WTC11 (cell line): Measurements from ENCODE around the gene ARMH2. TPM values are rescaled to one million over a fixed set of nuclear protein-coding genes. Genes with fewer than 3 reads are reported as not detected.

ENCODE experiments used
- ATAC-seq: fragments of 200-7000 bp; cut with Tn5 transposase; 2 replicates; pipeline ENCODE4 v1.10.0; 2021; ENCODE audit warnings: mild to moderate bottlenecking, moderate library complexity
- CTCF ChIA-PET: fragments of 300-600 bp; sonication (Branson Sonifier 250); formaldehyde crosslinking; loops from one replicate; lab custom pipeline; 2021; ENCODE audit warnings: antibody characterized with exemption; lab: Charles Lee
- POLR2A ChIA-PET: fragments of 350-600 bp; sonication (Branson Sonifier 250); formaldehyde crosslinking; loops from one replicate; lab custom pipeline; 2021; ENCODE audit warnings: antibody characterized with exemption; lab: Charles Lee
- DNase-seq: peaks from one replicate; pipeline ENCODE4 v3.0.0; 2021; ENCODE audit warnings: low spot score
- H3K27ac Mint-ChIP-seq: 2 replicates; pipeline ENCODE4 v1.8.0; 2021; ENCODE audit warnings: mixed read lengths
- H3K27me3 Mint-ChIP-seq: 2 replicates; pipeline ENCODE4 v1.8.0; 2021; ENCODE audit warnings: low read depth, mild to moderate bottlenecking, moderate library complexity, mixed read lengths
- H3K36me3 Mint-ChIP-seq: 2 replicates; pipeline ENCODE4 v1.8.0; 2021; ENCODE audit warnings: mixed read lengths
- H3K4me1 Mint-ChIP-seq: 2 replicates; pipeline ENCODE4 v1.8.0; 2022; ENCODE audit warnings: mixed read lengths
- H3K4me3 Mint-ChIP-seq: 2 replicates; pipeline ENCODE4 v1.8.0; 2021; ENCODE audit warnings: mild to moderate bottlenecking, moderate library complexity, mixed read lengths
- H3K9me3 Mint-ChIP-seq: 2 replicates; pipeline ENCODE4 v1.8.0; 2021; ENCODE audit warnings: mixed read lengths
- CBFB ChIP-seq: sonication (generic); formaldehyde crosslinking; IDR thresholded peaks from 2 replicates; pipeline ENCODE4 v1.8.1; 2022; ENCODE audit warnings: mild to moderate bottlenecking, low read depth, missing genetic modification reagents
- ELF4 ChIP-seq: sonication (generic); formaldehyde crosslinking; IDR thresholded peaks from 2 replicates; pipeline ENCODE4 v1.8.1; 2022; ENCODE audit warnings: low read depth, mild to moderate bottlenecking, moderate library complexity, missing genetic modification reagents
- ETV6 ChIP-seq: sonication (generic); formaldehyde crosslinking; IDR thresholded peaks from 2 replicates; pipeline ENCODE4 v1.8.1; 2022; ENCODE audit warnings: mild to moderate bottlenecking, missing genetic modification reagents
- FOXP4 ChIP-seq: sonication (generic); formaldehyde crosslinking; IDR thresholded peaks from 2 replicates; pipeline ENCODE4 v1.8.0; 2022; ENCODE audit warnings: mild to moderate bottlenecking, missing genetic modification reagents
- GABPB1 ChIP-seq: sonication (generic); formaldehyde crosslinking; IDR thresholded peaks from 2 replicates; pipeline ENCODE4 v1.8.1; 2023; ENCODE audit warnings: mild to moderate bottlenecking, missing genetic modification reagents
- KAT7 ChIP-seq: sonication (generic); formaldehyde crosslinking; IDR thresholded peaks from 2 replicates; pipeline ENCODE4 v1.8.1; 2023; ENCODE audit warnings: missing genetic modification reagents, mild to moderate bottlenecking, borderline replicate concordance
- MLX ChIP-seq: sonication (generic); formaldehyde crosslinking; IDR thresholded peaks from 2 replicates; pipeline ENCODE4 v1.8.1; 2023; ENCODE audit warnings: mild to moderate bottlenecking, missing genetic modification reagents, moderate library complexity
- NR1H2 ChIP-seq: sonication (generic); formaldehyde crosslinking; IDR thresholded peaks from 2 replicates; pipeline ENCODE4 v1.9.0; 2021; ENCODE audit warnings: mild to moderate bottlenecking, moderate library complexity, missing genetic modification reagents
- NR3C1 ChIP-seq: sonication (generic); formaldehyde crosslinking; conservative IDR thresholded peaks from 2 replicates; pipeline ENCODE4 v1.8.1; 2023; ENCODE audit warnings: low read depth, mild to moderate bottlenecking, missing genetic modification reagents
- PRRX2 ChIP-seq: fragments of 250-450 bp; sonication (Bioruptor Pico); IDR thresholded peaks from 2 replicates; pipeline ENCODE4 v1.8.0; 2021; ENCODE audit warnings: mild to moderate bottlenecking
- SMAD4 ChIP-seq: sonication (generic); formaldehyde crosslinking; IDR thresholded peaks from 2 replicates; pipeline ENCODE4 v1.8.0; 2022; ENCODE audit warnings: mild to moderate bottlenecking, missing genetic modification reagents
- TCF7 ChIP-seq: sonication (generic); formaldehyde crosslinking; IDR thresholded peaks from 2 replicates; pipeline ENCODE4 v1.8.0; 2022; ENCODE audit warnings: mild to moderate bottlenecking, low read depth, missing genetic modification reagents, moderate library complexity
- TEAD4 ChIP-seq: sonication (generic); formaldehyde crosslinking; IDR thresholded peaks from 2 replicates; pipeline ENCODE4 v1.8.0; 2022; ENCODE audit warnings: mild to moderate bottlenecking, missing genetic modification reagents
- USF1 ChIP-seq: sonication (generic); formaldehyde crosslinking; IDR thresholded peaks from 2 replicates; pipeline ENCODE4 v1.8.0; 2022; ENCODE audit warnings: mild to moderate bottlenecking, missing genetic modification reagents
- USF2 ChIP-seq: sonication (generic); formaldehyde crosslinking; IDR thresholded peaks from 2 replicates; pipeline ENCODE4 v1.8.1; 2023; ENCODE audit warnings: mild to moderate bottlenecking, missing genetic modification reagents, moderate library complexity
- ZNF219 ChIP-seq: sonication (generic); formaldehyde crosslinking; IDR thresholded peaks from 2 replicates; pipeline ENCODE4 v1.8.0; 2023; ENCODE audit warnings: missing genetic modification reagents, mild to moderate bottlenecking, borderline replicate concordance
- ZNF232 ChIP-seq: sonication (generic); formaldehyde crosslinking; IDR thresholded peaks from 2 replicates; pipeline ENCODE4 v1.8.0; 2022; ENCODE audit warnings: mild to moderate bottlenecking, missing genetic modification reagents
- ZNF263 ChIP-seq: sonication (generic); formaldehyde crosslinking; IDR thresholded peaks from 2 replicates; pipeline ENCODE4 v1.8.1; 2022; ENCODE audit warnings: low read depth, mild to moderate bottlenecking, moderate library complexity, missing genetic modification reagents
- ZNF416 ChIP-seq: fragments of 250-450 bp; sonication (Bioruptor Pico); IDR thresholded peaks from 2 replicates; pipeline ENCODE4 v1.9.0; 2021; ENCODE audit warnings: mild to moderate bottlenecking, inconsistent platforms
- ZNF425 ChIP-seq: fragments of 250-450 bp; sonication (Bioruptor Pico); conservative IDR thresholded peaks from 2 replicates; pipeline ENCODE4 v1.9.0; 2021; ENCODE audit warnings: mild to moderate bottlenecking
- total RNA-seq: library from RNA; stranded (reverse); gene quantifications from 3 replicates; pipeline ENCODE4 v1.2.3, GENCODE V29; 2021

ARMH2 gene
- total RNA-seq, 1 experiment from 2014 or later: not detected

GRCh38 chr6:24796616-24797290 is 2.0 kb downstream of the ARMH2 start:
- ATAC-seq (no peak), DNase-seq (no peak)
- POLR2A ChIA-PET: no interaction called here
- Mint-ChIP-seq H3K9me3 (peaks cover 6% of the 10 kb centered on the region; the same call in 1 of the 2 replicates), H3K4me3 (no peak overlapping the region), H3K27me3 (no peaks in the 10 kb centered on the region), H3K4me1 (peaks cover 13% of the 10 kb centered on the region), H3K27ac (no peak overlapping the region), H3K36me3 (no peaks in the 10 kb centered on the region)
- TF ChIP-seq GABPB1 (CRISPR knock-in tag) (no peak), ZNF416 (CRISPR knock-in tag) (no peak), ELF4 (no peak), ZNF219 (no peak), ETV6 (CRISPR knock-in tag) (no peak), CBFB (CRISPR knock-in tag) (no peak), USF1 (no peak)
- CTCF ChIA-PET: interaction anchor here (0.6 to 2.5 kb wide), 2 partner anchors 221 to 229 kb away, joined by 3 to 9 read pairs; no protein-coding TSS in a partner anchor

- DNase-seq (no peak), ATAC-seq (no peak)
- Mint-ChIP-seq H3K27me3 (no peaks in the 10 kb centered on the region), H3K9me3 (peaks cover 6% of the 10 kb centered on the region; the same call in 1 of the 2 replicates), H3K27ac (no peak overlapping the region), H3K4me1 (peaks cover 13% of the 10 kb centered on the region), H3K36me3 (no peaks in the 10 kb centered on the region), H3K4me3 (no peak overlapping the region)
- ChIA-PET CTCF (interaction anchor here (1.2 to 1.4 kb wide), 2 partner anchors 125 to 275 kb away, joined by 4 read pairs; no protein-coding TSS in a partner anchor), POLR2A (no interaction called here)
- no peak for TF ChIP-seq TEAD4
- no peak for TF ChIP-seq FOXP4
- no peak for TF ChIP-seq PRRX2
- no peak for TF ChIP-seq NR3C1 (CRISPR knock-in tag)
- no peak for TF ChIP-seq MLX (CRISPR knock-in tag)
- no peak for TF ChIP-seq KAT7
- no peak for TF ChIP-seq SMAD4 (CRISPR knock-in tag)
- no peak for TF ChIP-seq NR1H2 (CRISPR knock-in tag)
- TF ChIP-seq ZNF263 (CRISPR knock-in tag): no peak
- TF ChIP-seq GABPB1 (CRISPR knock-in tag): no peak
- TF ChIP-seq TCF7 (CRISPR knock-in tag): no peak
- no peak for TF ChIP-seq ZNF232
- no peak for TF ChIP-seq ZNF425 (CRISPR knock-in tag)
- no peak for TF ChIP-seq USF2 (CRISPR knock-in tag)
These were observed 3.6 kb downstream of the ARMH2 start for GRCh38 chr6:24795106-24795505.
